A549 (cell line): ENCODE results near the gene MESD. TPM values are rescaled to one million over a fixed set of nuclear protein-coding genes. Genes with fewer than 3 reads are reported as not detected.
A peak's percentile ranks its signal among the peaks of the same experiment; 100 is the strongest.

Experiments used
- ATAC-seq, 2 experiments: fragments of 200-7000 bp in 1 of 2; fragments of >200 bp in 1 of 2; cut with Nextera tagmentation in 1 of 2; cut with Tn5 transposase in 1 of 2; 3 replicates each; pipeline versions ENCODE4 v1.8.0 to v1.9.1; 2018 to 2020; ENCODE audit warnings: mild to moderate bottlenecking in 1 of 2, moderate library complexity in 1 of 2
- CTCF ChIA-PET: fragments of 300-600 bp; sonication (Branson Sonifier 250); formaldehyde crosslinking; extraction: SDS; loops from one replicate; lab custom pipeline; 2021; ENCODE audit warnings: antibody characterized with exemption, inconsistent platforms; lab: Yijun Ruan, JAX
- POLR2A ChIA-PET: fragments of 350-600 bp; formaldehyde crosslinking; extraction: SDS; loops from one replicate; lab custom pipeline; 2021; ENCODE audit warnings: antibody characterized with exemption, inconsistent platforms; lab: Yijun Ruan, JAX
- DNase-seq, 2 experiments: peaks; one replicate each; pipeline versions ENCODE4 v3.0.0 to v3.0.0-alpha.2; 2011 to 2016; ENCODE audit warnings: low read depth in 1 of 2, low spot score in 1 of 2
- FAIRE-seq: peaks from 2 replicates; lab custom pipeline; 2011; peaks lifted over from hg19 to GRCh38; lab: Jason Lieb, UNC
- H3K27ac ChIP-seq, 2 experiments: fragments of >200 bp; sonication (Bioruptor Twin); formaldehyde crosslinking; 3 replicates each; pipeline ENCODE4 v1.5.1; 2016 to 2017
- H3K4me1 ChIP-seq: fragments of >200 bp; sonication (Bioruptor Twin); formaldehyde crosslinking; 3 replicates; pipeline ENCODE4 v1.6.1; 2016
- H3K4me2 ChIP-seq: fragments of >200 bp; sonication (Bioruptor Twin); formaldehyde crosslinking; 3 replicates; pipeline ENCODE4 v1.6.1; 2016
- H3K4me3 ChIP-seq: fragments of >200 bp; sonication (Bioruptor Twin); formaldehyde crosslinking; 3 replicates; pipeline ENCODE4 v1.5.1; 2016
- H3K9me3 ChIP-seq: fragments of >200 bp; sonication (Bioruptor Twin); formaldehyde crosslinking; 3 replicates; pipeline ENCODE4 v1.6.1; 2016
- BHLHE40 ChIP-seq: IDR thresholded peaks from 2 replicates; pipeline ENCODE4 v1.6.1; 2012; ENCODE audit warnings: low read depth, low read length, inconsistent platforms
- CBX8 ChIP-seq: fragments of 200-600 bp; sonication (generic); IDR thresholded peaks from 2 replicates; pipeline ENCODE4 v1.6.1; 2016
- CHD4 ChIP-seq: fragments of 200-600 bp; sonication (generic); IDR thresholded peaks from 2 replicates; pipeline ENCODE4 v1.6.1; 2016; ENCODE audit warnings: antibody characterized with exemption, mild to moderate bottlenecking, borderline replicate concordance
- CTCF ChIP-seq: fragments of >200 bp; sonication (Bioruptor Twin); formaldehyde crosslinking; IDR thresholded peaks from 3 replicates; pipeline ENCODE4 v1.5.1; 2016
- EHF ChIP-seq: fragments of 250-450 bp; sonication (Bioruptor Pico); IDR thresholded peaks from 2 replicates; pipeline ENCODE4 v1.5.0; 2020; ENCODE audit warnings: mild to moderate bottlenecking
- EP300 ChIP-seq, 2 experiments: fragments of >200 bp; sonication (Bioruptor Twin); formaldehyde crosslinking; IDR thresholded peaks; 2 replicates in 1 of 2; 3 replicates in 1 of 2; pipeline ENCODE4 v1.6.1; 2016 to 2017
- FOSB ChIP-seq: fragments of 250-450 bp; sonication (Bioruptor Pico); IDR thresholded peaks from 2 replicates; pipeline ENCODE4 v1.5.0; 2020; ENCODE audit warnings: mild to moderate bottlenecking, moderate library complexity
- GATA3 ChIP-seq: IDR thresholded peaks from 2 replicates; pipeline ENCODE4 v1.6.1; 2012; ENCODE audit warnings: borderline replicate concordance
- HDAC2 ChIP-seq: fragments of 200-600 bp; sonication (generic); IDR thresholded peaks from 2 replicates; pipeline ENCODE4 v1.6.1; 2016
- JUN ChIP-seq, 2 experiments: fragments of >200 bp; sonication (Bioruptor Twin); formaldehyde crosslinking; IDR thresholded peaks; 2 replicates in 1 of 2; 3 replicates in 1 of 2; pipeline ENCODE4 v1.6.1; 2016 to 2017
- JUNB ChIP-seq: fragments of >200 bp; sonication (Bioruptor Twin); formaldehyde crosslinking; IDR thresholded peaks from 2 replicates; pipeline ENCODE4 v1.6.1; 2016
- MAZ ChIP-seq: fragments of 150-350 bp; IDR thresholded peaks from 2 replicates; pipeline ENCODE4 v1.6.1; 2014; ENCODE audit warnings: antibody characterized with exemption, low read depth, low read length, borderline replicate concordance
- MYC ChIP-seq: IDR thresholded peaks from 2 replicates; pipeline ENCODE4 v1.6.1; 2012; ENCODE audit warnings: mild to moderate bottlenecking, inconsistent platforms, low read length, improper control_type of control experiment, borderline replicate concordance
- NPAS2 ChIP-seq: fragments of 250-450 bp; sonication (Bioruptor Pico); IDR thresholded peaks from 2 replicates; pipeline ENCODE4 v1.8.0; 2022; ENCODE audit warnings: mild to moderate bottlenecking, moderate library complexity, borderline replicate concordance
- NR3C1 ChIP-seq: fragments of >200 bp; sonication (Bioruptor Twin); formaldehyde crosslinking; IDR thresholded peaks from 3 replicates; pipeline ENCODE4 v1.6.1; 2017
- PBX3 ChIP-seq: IDR thresholded peaks from 2 replicates; pipeline ENCODE4 v1.6.1; 2012
- RAD21 ChIP-seq, 2 experiments: fragments of >200 bp in 1 of 2; sonication (Bioruptor Twin) in 1 of 2; formaldehyde crosslinking in 1 of 2; IDR thresholded peaks in 1 of 2; conservative IDR thresholded peaks in 1 of 2; 2 replicates in 1 of 2; 3 replicates in 1 of 2; pipeline ENCODE4 v1.6.1; 2012 to 2018; ENCODE audit warnings: inconsistent platforms in 1 of 2
- RARB ChIP-seq: fragments of 250-450 bp; sonication (Bioruptor Pico); IDR thresholded peaks from 2 replicates; pipeline ENCODE4 v1.8.0; 2021; ENCODE audit warnings: mild to moderate bottlenecking, moderate library complexity
- RCOR1 ChIP-seq: fragments of 150-350 bp; IDR thresholded peaks from 2 replicates; pipeline ENCODE4 v1.6.1; 2014; ENCODE audit warnings: antibody characterized with exemption, low read length, low read depth
- TP53 ChIP-seq: fragments of 250-450 bp; sonication (Bioruptor Pico); IDR thresholded peaks from 2 replicates; pipeline ENCODE4 v1.5.0; 2021; ENCODE audit warnings: mild to moderate bottlenecking, moderate library complexity
- USF2 ChIP-seq: fragments of 450-650 bp; IDR thresholded peaks from 2 replicates; pipeline ENCODE4 v1.6.1; 2014; ENCODE audit warnings: antibody characterized with exemption
- ZFP36 ChIP-seq: fragments of 450-650 bp; IDR thresholded peaks from 2 replicates; pipeline ENCODE4 v1.6.1; 2014; ENCODE audit warnings: borderline replicate concordance; ENCODE audit not compliant: partially characterized antibody
- WGBS: methylation state at CpG from one replicate; pipeline ENCODE4 v1.1.6; 2017; ENCODE audit errors: missing lambda C conversion rate; 5-methylcytosine and 5-hydroxymethylcytosine counted together
- polyA plus RNA-seq, 4 experiments: library from polyadenylated mRNA; depleted of rRNA in 3 of 4; stranded (reverse); fragments of >200 nt; fragmentation: RNase III in 1 of 4; extraction: RNeasy Plus Mini Kit Qiagen cat#74134 plus additional on column Dnase treatment in 1 of 4; gene quantifications; 2 replicates in 3 of 4; 3 replicates in 1 of 4; pipeline ENCODE4 v1.2.3, GENCODE V29; 2011 to 2017
- TF ChIP-seq, protein P1 (sequence below): fragments of >200 bp; sonication (Bioruptor Twin); formaldehyde crosslinking; IDR thresholded peaks from 3 replicates; pipeline ENCODE4 v1.6.1; 2016
- TF ChIP-seq, protein P2 (sequence below): fragments of 250-450 bp; sonication (Bioruptor Pico); IDR thresholded peaks from 2 replicates; pipeline ENCODE4 v1.5.0; 2021; ENCODE audit warnings: mild to moderate bottlenecking, moderate library complexity, borderline replicate concordance

MESD gene
- polyA plus RNA-seq, 2 of the 4 experiments (the other 2 are of a cell fraction) = 35.6 to 39.4 TPM

DNA sequence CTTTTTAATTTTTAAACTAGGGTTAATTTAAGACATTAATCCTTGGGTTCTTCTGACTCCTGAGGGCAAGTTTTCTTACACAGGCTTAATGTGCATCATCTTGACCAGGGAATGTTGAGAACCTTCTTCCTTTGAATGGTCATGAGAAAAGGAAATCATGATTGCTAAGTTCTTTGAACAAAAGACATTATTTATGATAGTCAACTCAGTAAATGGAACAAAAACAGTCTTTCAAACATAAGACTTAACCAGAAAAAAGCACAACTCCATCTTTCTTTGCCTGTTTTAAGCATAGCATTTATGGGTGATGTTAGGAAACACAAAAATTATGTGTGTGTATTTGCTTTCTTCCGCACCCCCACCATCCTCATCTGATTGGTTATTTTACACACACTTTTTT is 16.5 kb upstream of the MESD start (continued):
- TF ChIP-seq NR3C1 (no peak), JUNB (no peak), MYC (no peak)

GRCh38 chr15:81003097-81003350 is 13.4 kb upstream of the MESD start:
- H3K9me3 ChIP-seq = no peaks in the 10 kb centered on the region
- DNase-seq = no peak
- H3K4me2 ChIP-seq = peak overlapping the region; percentile 92
- TF ChIP-seq RCOR1 (no peak), TP53 (CRISPR knock-in tag) (no peak), USF2 (no peak), EP300 (IDR thresholded peaks at IDR 0.05) (no peak), RAD21 (conservative IDR thresholded peaks at IDR 0.05 in 1 of 2, IDR thresholded peaks at IDR 0.05 in 1 of 2) (no peak), HDAC2 (no peak)
- TF ChIP-seq, all 56 proteins: peak for 0
- WGBS = 96% methylated on average over 18 of the region's 19 CpGs
- ChIA-PET CTCF (no interaction called here), POLR2A (no interaction called here)
- Histone ChIP-seq H3K27ac (no peak overlapping the region; a peak in 1 of 6 replicates), H3K4me1 (peaks cover 24% of the 10 kb centered on the region), H3K4me3 (no peak overlapping the region)
- no peak for ATAC-seq
- FAIRE-seq = no peak

DNA sequence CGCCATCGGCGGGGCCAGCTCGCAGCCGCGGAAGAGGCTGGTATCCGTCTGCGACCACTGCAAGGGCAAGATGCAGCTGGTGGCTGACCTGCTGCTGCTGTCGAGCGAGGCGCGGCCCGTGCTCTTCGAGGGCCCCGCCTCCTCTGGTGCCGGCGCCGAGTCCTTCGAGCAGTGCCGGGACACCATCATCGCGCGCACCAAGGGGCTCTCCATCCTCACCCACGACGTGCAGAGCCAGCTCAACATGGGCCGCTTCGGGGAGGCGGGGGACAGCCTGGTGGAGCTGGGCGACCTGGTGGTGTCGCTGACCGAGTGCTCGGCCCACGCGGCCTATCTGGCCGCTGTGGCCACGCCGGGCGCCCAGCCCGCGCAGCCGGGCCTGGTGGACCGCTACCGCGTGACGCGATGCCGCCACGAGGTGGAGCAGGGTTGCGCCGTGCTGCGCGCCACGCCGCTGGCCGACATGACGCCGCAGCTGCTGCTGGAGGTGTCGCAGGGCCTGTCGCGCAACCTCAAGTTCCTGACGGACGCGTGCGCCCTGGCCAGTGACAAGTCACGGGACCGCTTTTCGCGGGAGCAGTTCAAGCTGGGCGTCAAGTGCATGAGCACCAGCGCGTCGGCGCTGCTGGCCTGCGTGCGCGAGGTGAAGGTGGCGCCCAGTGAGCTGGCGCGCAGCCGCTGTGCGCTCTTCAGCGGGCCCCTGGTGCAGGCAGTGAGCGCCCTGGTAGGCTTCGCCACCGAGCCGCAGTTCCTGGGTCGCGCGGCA is 12.9 kb upstream of the MESD start:
- peak in 1 of 2 experiments; percentile 33 for DNase-seq
- no peak; a peak in 1 of 6 replicates for ATAC-seq
- ChIA-PET POLR2A (interaction anchor here (2.5 kb wide), 1 partner anchor 12 kb away, joined by 30 read pairs; no protein-coding TSS in a partner anchor), CTCF (interaction anchor here (0.9 to 3.2 kb wide), 4 partner anchors 10 to 223 kb away, joined by 3 to 9 read pairs (median 4); partner anchors contain the start of gene CEMIP)
- TF ChIP-seq BHLHE40 = no peak
- TF ChIP-seq, protein P1, sequence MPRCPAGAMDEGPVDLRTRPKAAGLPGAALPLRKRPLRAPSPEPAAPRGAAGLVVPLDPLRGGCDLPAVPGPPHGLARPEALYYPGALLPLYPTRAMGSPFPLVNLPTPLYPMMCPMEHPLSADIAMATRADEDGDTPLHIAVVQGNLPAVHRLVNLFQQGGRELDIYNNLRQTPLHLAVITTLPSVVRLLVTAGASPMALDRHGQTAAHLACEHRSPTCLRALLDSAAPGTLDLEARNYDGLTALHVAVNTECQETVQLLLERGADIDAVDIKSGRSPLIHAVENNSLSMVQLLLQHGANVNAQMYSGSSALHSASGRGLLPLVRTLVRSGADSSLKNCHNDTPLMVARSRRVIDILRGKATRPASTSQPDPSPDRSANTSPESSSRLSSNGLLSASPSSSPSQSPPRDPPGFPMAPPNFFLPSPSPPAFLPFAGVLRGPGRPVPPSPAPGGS = no peak
- TF ChIP-seq CHD4 = no peak
- no peak for TF ChIP-seq PBX3
- no peak for TF ChIP-seq RCOR1
- TF ChIP-seq FOSB = no peak
- no peak for TF ChIP-seq CBX8
- TF ChIP-seq NPAS2 (CRISPR knock-in tag) = no peak
- no peak for TF ChIP-seq MAZ
- no peak for TF ChIP-seq GATA3
- no peak for TF ChIP-seq ZFP36
- no peak for TF ChIP-seq RARB (CRISPR knock-in tag)
- TF ChIP-seq EHF (CRISPR knock-in tag) = no peak
- no peak for TF ChIP-seq RAD21 (conservative IDR thresholded peaks at IDR 0.05 in 1 of 2, IDR thresholded peaks at IDR 0.05 in 1 of 2)
- no peak for TF ChIP-seq CTCF
- TF ChIP-seq MYC = no peak
- TF ChIP-seq, protein P2, sequence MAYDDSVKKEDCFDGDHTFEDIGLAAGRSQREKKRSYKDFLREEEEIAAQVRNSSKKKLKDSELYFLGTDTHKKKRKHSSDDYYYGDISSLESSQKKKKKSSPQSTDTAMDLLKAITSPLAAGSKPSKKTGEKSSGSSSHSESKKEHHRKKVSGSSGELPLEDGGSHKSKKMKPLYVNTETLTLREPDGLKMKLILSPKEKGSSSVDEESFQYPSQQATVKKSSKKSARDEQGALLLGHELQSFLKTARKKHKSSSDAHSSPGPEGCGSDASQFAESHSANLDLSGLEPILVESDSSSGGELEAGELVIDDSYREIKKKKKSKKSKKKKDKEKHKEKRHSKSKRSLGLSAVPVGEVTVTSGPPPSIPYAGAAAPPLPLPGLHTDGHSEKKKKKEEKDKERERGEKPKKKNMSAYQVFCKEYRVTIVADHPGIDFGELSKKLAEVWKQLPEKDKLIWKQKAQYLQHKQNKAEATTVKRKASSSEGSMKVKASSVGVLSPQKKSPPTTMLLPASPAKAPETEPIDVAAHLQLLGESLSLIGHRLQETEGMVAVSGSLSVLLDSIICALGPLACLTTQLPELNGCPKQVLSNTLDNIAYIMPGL (CRISPR knock-in tag) = no peak
- no peak for TF ChIP-seq JUN (IDR thresholded peaks at IDR 0.05)
- H3K4me1 ChIP-seq = peaks cover 24% of the 10 kb centered on the region
- H3K4me2 ChIP-seq = peak overlapping the region; percentile 92
- WGBS = 83% methylated on average over 74 of the region's 89 CpGs
- no peak for FAIRE-seq
- no peaks in the 10 kb centered on the region for H3K9me3 ChIP-seq
- peak overlapping the region; percentile 90 to 98 for H3K27ac ChIP-seq
- H3K4me3 ChIP-seq = peak overlapping the region; percentile 67
